Peyer's patch (tissue), 4 donors: ENCODE results near the gene ZFAND2A.

Experiments used
- POLR2A ChIP-seq, 2 donors: fragments of 450-650 bp; IDR thresholded peaks; one replicate each; pipeline ENCODE4 v1.5.1; 2017; ENCODE audit warnings: antibody characterized with exemption in 2 of 2, mild to moderate bottlenecking in 2 of 2, moderate library complexity in 2 of 2
- TF ChIP-seq, protein P1 (sequence below), 6 experiments: fragments of 450-650 bp in 4 of 6; fragments of 200-600 bp in 2 of 6; sonication (generic) in 1 of 6; IDR thresholded peaks; one replicate each; pipeline ENCODE4 v1.5.1; 2017 to 2019; ENCODE audit warnings: antibody characterized with exemption in 6 of 6, mild to moderate bottlenecking in 3 of 6, moderate library complexity in 1 of 6

DNA sequence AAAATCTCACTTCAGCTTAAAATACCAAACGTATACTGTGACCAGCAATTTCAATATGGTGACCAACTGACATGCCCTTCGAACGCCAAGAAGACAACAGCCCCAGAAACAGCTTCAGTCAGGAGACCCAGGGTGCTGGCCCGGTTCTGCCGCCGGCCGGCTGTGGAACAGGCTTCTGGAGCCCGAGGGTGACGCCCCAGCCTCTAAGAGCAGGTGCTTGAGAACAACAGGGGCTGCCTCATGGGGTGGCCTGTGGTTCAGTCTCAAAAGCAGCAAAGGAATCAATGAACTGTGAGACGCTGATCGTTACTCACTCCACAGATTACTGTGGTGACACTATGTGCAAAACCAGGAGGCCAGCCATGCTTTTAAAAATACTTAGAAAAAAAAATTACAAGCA is 54.8 kb downstream of the ZFAND2A start:
- TF ChIP-seq, protein P1, sequence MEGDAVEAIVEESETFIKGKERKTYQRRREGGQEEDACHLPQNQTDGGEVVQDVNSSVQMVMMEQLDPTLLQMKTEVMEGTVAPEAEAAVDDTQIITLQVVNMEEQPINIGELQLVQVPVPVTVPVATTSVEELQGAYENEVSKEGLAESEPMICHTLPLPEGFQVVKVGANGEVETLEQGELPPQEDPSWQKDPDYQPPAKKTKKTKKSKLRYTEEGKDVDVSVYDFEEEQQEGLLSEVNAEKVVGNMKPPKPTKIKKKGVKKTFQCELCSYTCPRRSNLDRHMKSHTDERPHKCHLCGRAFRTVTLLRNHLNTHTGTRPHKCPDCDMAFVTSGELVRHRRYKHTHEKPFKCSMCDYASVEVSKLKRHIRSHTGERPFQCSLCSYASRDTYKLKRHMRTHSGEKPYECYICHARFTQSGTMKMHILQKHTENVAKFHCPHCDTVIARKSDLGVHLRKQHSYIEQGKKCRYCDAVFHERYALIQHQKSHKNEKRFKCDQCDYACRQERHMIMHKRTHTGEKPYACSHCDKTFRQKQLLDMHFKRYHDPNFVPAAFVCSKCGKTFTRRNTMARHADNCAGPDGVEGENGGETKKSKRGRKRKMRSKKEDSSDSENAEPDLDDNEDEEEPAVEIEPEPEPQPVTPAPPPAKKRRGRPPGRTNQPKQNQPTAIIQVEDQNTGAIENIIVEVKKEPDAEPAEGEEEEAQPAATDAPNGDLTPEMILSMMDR (IDR thresholded peaks at IDR 0.05) = no peak
- no peak for TF ChIP-seq POLR2A (IDR thresholded peaks at IDR 0.05)
